Activated naive CD4-positive, alpha-beta T cell treated with anti-CD3 and anti-CD28 coated beads for 36 hours (primary cell): ENCODE data around the gene DCX. TPM values are rescaled to one million over a fixed set of nuclear protein-coding genes. Genes with fewer than 3 reads are reported as not detected.

ENCODE experiments used
- total RNA-seq, 2 experiments: library from RNA; stranded (reverse); gene quantifications; one replicate each; pipeline ENCODE4 v1.2.3, GENCODE V29; 2021

DCX gene
- total RNA-seq, 2 experiments from 2014 or later: not detected

Other genes with a start within 250 kb of the DCX start
- gene CAPN6, start 141.7 kb downstream of the DCX start, total RNA-seq: not detected
- gene SERTM2, start 99.5 kb upstream of the DCX start, total RNA-seq: under 1 TPM; 0.05 to 0.25 TPM